Keratinocyte (primary cell): ENCODE data around the gene SREBF2. TPM values are rescaled to one million over a fixed set of nuclear protein-coding genes. Genes with fewer than 3 reads are reported as not detected.

Experiments
- DNase-seq: peaks from one replicate; pipeline ENCODE4 v3.0.0-alpha.2; 2011; ENCODE audit warnings: low read depth, missing footprints, low spot score
- FAIRE-seq: peaks from 2 replicates; lab custom pipeline; 2011; peaks lifted over from hg19 to GRCh38; lab: Jason Lieb, UNC
- H2AFZ ChIP-seq: 2 replicates; pipeline ENCODE4 v1.6.0; 2012; ENCODE audit warnings: low read length, control low read depth, inconsistent platforms; ENCODE audit not compliant: control insufficient read depth
- H3K27ac ChIP-seq: 2 replicates; pipeline ENCODE4 v1.5.1; 2011; ENCODE audit warnings: low read length; ENCODE audit not compliant: control insufficient read depth, insufficient read depth
- H3K27me3 ChIP-seq: 3 replicates; pipeline ENCODE4 v1.6.0; 2011; ENCODE audit warnings: low read length; ENCODE audit not compliant: control insufficient read depth, insufficient read depth; ENCODE audit errors: extremely low read depth
- H3K36me3 ChIP-seq, 2 experiments: 2 replicates in 1 of 2; 3 replicates in 1 of 2; pipeline ENCODE4 v1.5.1; 2011; ENCODE audit warnings: low read length in 2 of 2, mild to moderate bottlenecking in 1 of 2; ENCODE audit not compliant: control insufficient read depth in 2 of 2, insufficient read depth in 2 of 2; ENCODE audit errors: extremely low read depth in 1 of 2
- H3K4me1 ChIP-seq: 3 replicates; pipeline ENCODE4 v1.5.1; 2011; ENCODE audit warnings: low read length; ENCODE audit not compliant: control insufficient read depth, insufficient read depth; ENCODE audit errors: extremely low read depth
- H3K4me2 ChIP-seq: 3 replicates; pipeline ENCODE4 v1.6.0; 2011; ENCODE audit warnings: low read depth, low read length; ENCODE audit not compliant: control insufficient read depth, insufficient read depth; ENCODE audit errors: extremely low read depth
- H3K4me3 ChIP-seq, 3 experiments: fragments of 200-600 bp in 1 of 3; sonication (generic) in 1 of 3; 2 replicates in 2 of 3; 3 replicates in 1 of 3; pipeline ENCODE4 v1.5.1; 2011 to 2016; ENCODE audit warnings: low read length in 3 of 3, mild to moderate bottlenecking in 3 of 3, control low read depth in 2 of 3, inconsistent platforms in 1 of 3, low read depth in 1 of 3, mixed read lengths in 1 of 3, mixed run types in 1 of 3, moderate library complexity in 1 of 3; ENCODE audit not compliant: control insufficient read depth in 2 of 3, insufficient read depth in 2 of 3; ENCODE audit errors: extremely low read depth in 1 of 3
- H3K79me2 ChIP-seq: 2 replicates; pipeline ENCODE4 v1.6.0; 2012; ENCODE audit warnings: low read length; ENCODE audit not compliant: control insufficient read depth, insufficient read depth
- H3K9ac ChIP-seq: 3 replicates; pipeline ENCODE4 v1.6.0; 2011; ENCODE audit warnings: low read length; ENCODE audit not compliant: control insufficient read depth, insufficient read depth; ENCODE audit errors: extremely low read depth
- H3K9me1 ChIP-seq: 3 replicates; pipeline ENCODE4 v1.6.0; 2011; ENCODE audit warnings: low read length; ENCODE audit not compliant: control insufficient read depth, insufficient read depth; ENCODE audit errors: extremely low read depth
- H3K9me3 ChIP-seq: 2 replicates; pipeline ENCODE4 v1.5.1; 2012; ENCODE audit warnings: low read depth, low read length; ENCODE audit not compliant: control insufficient read depth
- H4K20me1 ChIP-seq: 3 replicates; pipeline ENCODE4 v1.6.0; 2011; ENCODE audit warnings: low read length; ENCODE audit not compliant: control insufficient read depth, insufficient read depth; ENCODE audit errors: extremely low read depth
- EZH2 ChIP-seq: IDR thresholded peaks from one replicate; pipeline ENCODE4 v1.6.1; 2012; ENCODE audit warnings: inconsistent platforms, mild to moderate bottlenecking, low read length, moderate library complexity
- dilution Hi-C: fragments of 300-500 bp; cut with MboI; formaldehyde crosslinking; loops from one replicate; pipeline ENCODE4 v1.7.0; 2020; ENCODE audit warnings: low sequenced_read_pairs; ENCODE audit not compliant: extremely low pct_ligation_motif_present
- polyA plus RNA-seq, 5 experiments: library from polyadenylated mRNA; depleted of rRNA in 3 of 5; stranded (reverse) in 3 of 5; stranded (forward) in 1 of 5; unstranded in 1 of 5; fragments of >200 nt; gene quantifications; 1 replicate in 1 of 5; 2 replicates in 3 of 5; 3 replicates in 1 of 5; pipeline versions ENCODE4 v1.2.1 to v1.2.3, GENCODE V29; 2011 to 2012; ENCODE audit warnings: missing spikeins in 2 of 5, low read depth in 1 of 5, low replicate concordance in 1 of 5
- TF ChIP-seq, protein P1 (sequence below), 3 experiments: IDR thresholded peaks in 1 of 3; conservative IDR thresholded peaks in 1 of 3; optimal IDR thresholded peaks in 1 of 3; 2 replicates in 2 of 3; 3 replicates in 1 of 3; pipeline versions ENCODE3 to v1.5.1; 2011; ENCODE audit warnings: low read length in 3 of 3, mild to moderate bottlenecking in 3 of 3, moderate library complexity in 2 of 3, control low read depth in 1 of 3, inconsistent platforms in 1 of 3; ENCODE audit not compliant: insufficient read depth in 2 of 3; ENCODE audit errors: extremely low read depth in 1 of 3

Gene SREBF2
- polyA plus RNA-seq, 1 donor (not counting 4 experiments of a cell fraction or from before 2014, with no cell fraction given) = 57.5 TPM

DNA sequence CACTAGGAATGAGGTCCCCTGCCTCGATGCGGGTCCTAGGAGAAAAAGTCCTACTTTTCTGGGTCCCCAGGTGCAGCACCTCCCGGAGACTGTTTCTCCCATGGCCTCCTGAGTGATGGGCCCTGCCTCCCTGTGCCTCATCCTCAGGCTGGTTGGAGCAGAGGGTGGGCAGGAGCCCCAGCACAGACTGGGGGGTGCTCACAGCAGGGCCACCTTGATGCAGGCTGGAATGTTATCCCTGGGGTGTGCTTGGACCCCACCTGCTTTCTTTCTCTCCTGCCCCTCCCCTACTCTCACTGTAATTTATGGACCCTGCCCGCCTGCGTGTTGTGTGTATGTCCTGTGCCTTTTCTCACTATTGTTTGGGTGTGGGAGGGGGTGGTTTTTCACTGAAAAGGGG is 73.9 kb downstream of the SREBF2 start:
- no peaks in the 10 kb centered on the region for H3K9me1 ChIP-seq
- peaks cover 23 to 35% of the 10 kb centered on the region in 2 experiments for H3K36me3 ChIP-seq
- no peak for FAIRE-seq
- H3K79me2 ChIP-seq = no peaks in the 10 kb centered on the region
- dilution Hi-C loops = no loop called here
- TF ChIP-seq EZH2 = no peak
- TF ChIP-seq, protein P1, sequence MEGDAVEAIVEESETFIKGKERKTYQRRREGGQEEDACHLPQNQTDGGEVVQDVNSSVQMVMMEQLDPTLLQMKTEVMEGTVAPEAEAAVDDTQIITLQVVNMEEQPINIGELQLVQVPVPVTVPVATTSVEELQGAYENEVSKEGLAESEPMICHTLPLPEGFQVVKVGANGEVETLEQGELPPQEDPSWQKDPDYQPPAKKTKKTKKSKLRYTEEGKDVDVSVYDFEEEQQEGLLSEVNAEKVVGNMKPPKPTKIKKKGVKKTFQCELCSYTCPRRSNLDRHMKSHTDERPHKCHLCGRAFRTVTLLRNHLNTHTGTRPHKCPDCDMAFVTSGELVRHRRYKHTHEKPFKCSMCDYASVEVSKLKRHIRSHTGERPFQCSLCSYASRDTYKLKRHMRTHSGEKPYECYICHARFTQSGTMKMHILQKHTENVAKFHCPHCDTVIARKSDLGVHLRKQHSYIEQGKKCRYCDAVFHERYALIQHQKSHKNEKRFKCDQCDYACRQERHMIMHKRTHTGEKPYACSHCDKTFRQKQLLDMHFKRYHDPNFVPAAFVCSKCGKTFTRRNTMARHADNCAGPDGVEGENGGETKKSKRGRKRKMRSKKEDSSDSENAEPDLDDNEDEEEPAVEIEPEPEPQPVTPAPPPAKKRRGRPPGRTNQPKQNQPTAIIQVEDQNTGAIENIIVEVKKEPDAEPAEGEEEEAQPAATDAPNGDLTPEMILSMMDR (optimal IDR thresholded peaks at IDR 0.05 in 1 of 3, IDR thresholded peaks at IDR 0.05 in 1 of 3, conservative IDR thresholded peaks at IDR 0.05 in 1 of 3; ENCODE audit: extremely low read depth in 1 of 3, insufficient read depth in 2 of 3, low read length in 3 of 3) = no peak
- no peak overlapping the region for H2AFZ ChIP-seq
- peaks cover 30% of the 10 kb centered on the region for H3K27me3 ChIP-seq
- H3K9ac ChIP-seq = no peak overlapping the region
- no peaks in the 10 kb centered on the region for H3K9me3 ChIP-seq
- peaks cover 7% of the 10 kb centered on the region for H4K20me1 ChIP-seq
- peaks cover 2% of the 10 kb centered on the region for H3K4me1 ChIP-seq
- H3K27ac ChIP-seq = no peak overlapping the region
- H3K4me3 ChIP-seq = no peak overlapping the region
- no peak for DNase-seq
- no peak overlapping the region for H3K4me2 ChIP-seq

DNA sequence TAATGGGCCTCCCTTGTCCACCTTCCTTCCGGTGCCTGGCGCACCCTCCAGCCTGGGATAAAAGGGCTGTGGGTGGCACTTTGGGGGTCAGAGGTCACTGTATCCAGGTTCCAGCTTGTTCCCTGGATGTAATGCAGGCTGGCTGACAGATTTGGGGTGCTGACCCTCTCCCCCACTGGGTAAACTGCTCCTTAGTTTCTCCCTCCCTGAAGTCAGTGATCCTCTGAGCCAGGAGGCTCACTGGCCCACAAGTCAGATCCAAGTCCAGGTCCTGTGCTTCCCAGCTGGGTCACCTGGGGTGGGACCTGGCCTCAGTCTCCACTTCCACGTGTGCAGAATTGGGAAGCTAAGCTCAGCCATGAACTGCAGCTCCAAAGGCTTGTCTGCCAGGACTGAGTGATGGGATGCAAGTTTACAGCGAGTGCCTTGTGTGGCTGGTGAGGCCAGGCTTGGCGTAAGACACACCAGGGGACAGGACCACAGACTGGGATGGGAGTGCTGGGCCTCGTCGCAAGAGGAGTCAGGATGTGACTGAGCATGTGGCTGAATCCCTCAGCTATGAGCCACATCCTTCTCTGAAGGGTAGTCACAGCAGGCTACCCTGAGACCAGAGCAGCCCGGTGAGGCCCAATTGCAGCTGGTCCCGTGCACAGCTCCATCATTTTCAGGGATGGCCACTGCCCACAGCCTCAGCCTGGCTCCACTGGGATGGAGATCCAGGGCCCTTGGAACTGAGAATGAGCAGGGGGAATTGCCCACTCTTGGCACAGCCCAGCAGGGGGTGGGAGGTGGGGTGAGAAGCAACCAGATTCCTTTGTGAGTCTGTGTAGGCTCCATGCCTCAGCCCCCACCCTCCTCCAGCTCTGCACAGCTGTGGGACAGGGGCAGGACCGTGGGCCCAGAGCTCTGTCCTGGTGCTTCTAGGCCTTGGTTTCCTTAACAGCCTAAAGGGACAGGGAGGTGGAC is 74.8 kb downstream of the SREBF2 start:
- H3K9me3 ChIP-seq = no peaks in the 10 kb centered on the region
- H3K36me3 ChIP-seq = peaks cover 23 to 28% of the 10 kb centered on the region in 2 experiments
- H2AFZ ChIP-seq = no peak overlapping the region
- H4K20me1 ChIP-seq = peaks cover 7% of the 10 kb centered on the region
- H3K4me1 ChIP-seq = peaks cover 2% of the 10 kb centered on the region
- DNase-seq (no peak), FAIRE-seq (no peak)
- dilution Hi-C loops = no loop called here
- H3K27me3 ChIP-seq = peaks cover 39% of the 10 kb centered on the region
- H3K4me3 ChIP-seq = no peak overlapping the region
- H3K4me2 ChIP-seq = no peak overlapping the region
- no peak overlapping the region for H3K27ac ChIP-seq
- TF ChIP-seq, protein P1 (optimal IDR thresholded peaks at IDR 0.05 in 1 of 3, IDR thresholded peaks at IDR 0.05 in 1 of 3, conservative IDR thresholded peaks at IDR 0.05 in 1 of 3; ENCODE audit: extremely low read depth in 1 of 3, insufficient read depth in 2 of 3, low read length in 3 of 3) = no peak
- no peak for TF ChIP-seq EZH2
- no peak overlapping the region for H3K9ac ChIP-seq
- no peaks in the 10 kb centered on the region for H3K9me1 ChIP-seq
- no peaks in the 10 kb centered on the region for H3K79me2 ChIP-seq
